ENCODE measurements around the gene CYRIA.

Gene CYRIA

GRCh38 chr2:16626997-16627605 lies 38.5 kb downstream of the CYRIA start:
- no peak for DNase-seq

- no peak for DNase-seq
Observed at GRCh38 chr2:16626497-16626896, 39.1 kb downstream of the CYRIA start.

GRCh38 chr2:16625759-16626158 lies 39.9 kb downstream of the CYRIA start:
- no peak for DNase-seq

GRCh38 chr2:16625201-16625729 lies 40.4 kb downstream of the CYRIA start:
- DNase-seq = no peak

GRCh38 chr2:16624436-16624780 lies 41.2 kb downstream of the CYRIA start:
- no peak for DNase-seq

GRCh38 chr2:16623564-16624435 lies 41.8 kb downstream of the CYRIA start:
- DNase-seq = no peak

- DNase-seq = no peak
Observed at GRCh38 chr2:16623031-16623430, 42.6 kb downstream of the CYRIA start.

- no peak for DNase-seq
Observed at GRCh38 chr2:16622399-16622968, 43.1 kb downstream of the CYRIA start.

- no peak for DNase-seq
Observed at GRCh38 chr2:16621316-16621715, 44.3 kb downstream of the CYRIA start.

GRCh38 chr2:16620590-16620989 lies 45.0 kb downstream of the CYRIA start:
- no peak for DNase-seq

GRCh38 chr2:16619576-16620245 lies 45.9 kb downstream of the CYRIA start:
- no peak for DNase-seq

- no peak for DNase-seq
Observed at GRCh38 chr2:16617282-16618266, 48.1 kb downstream of the CYRIA start.

All from T-helper 9 cell (primary cell).